Lower leg skin (tissue), 3 donors: Measurements from ENCODE around the gene BICDL2.

ENCODE experiments used
- POLR2A ChIP-seq, 2 donors: fragments of 450-650 bp; IDR thresholded peaks; one replicate each; pipeline ENCODE4 v1.6.1; 2016 to 2017; ENCODE audit warnings: antibody characterized with exemption in 2 of 2, mild to moderate bottlenecking in 1 of 2, moderate library complexity in 1 of 2
- TF ChIP-seq, protein P1 (sequence below), 3 donors: fragments of 450-650 bp; IDR thresholded peaks; one replicate each; pipeline ENCODE4 v1.5.1; 2016; ENCODE audit warnings: antibody characterized with exemption in 3 of 3, mild to moderate bottlenecking in 3 of 3, moderate library complexity in 2 of 3

- TF ChIP-seq, protein P1, sequence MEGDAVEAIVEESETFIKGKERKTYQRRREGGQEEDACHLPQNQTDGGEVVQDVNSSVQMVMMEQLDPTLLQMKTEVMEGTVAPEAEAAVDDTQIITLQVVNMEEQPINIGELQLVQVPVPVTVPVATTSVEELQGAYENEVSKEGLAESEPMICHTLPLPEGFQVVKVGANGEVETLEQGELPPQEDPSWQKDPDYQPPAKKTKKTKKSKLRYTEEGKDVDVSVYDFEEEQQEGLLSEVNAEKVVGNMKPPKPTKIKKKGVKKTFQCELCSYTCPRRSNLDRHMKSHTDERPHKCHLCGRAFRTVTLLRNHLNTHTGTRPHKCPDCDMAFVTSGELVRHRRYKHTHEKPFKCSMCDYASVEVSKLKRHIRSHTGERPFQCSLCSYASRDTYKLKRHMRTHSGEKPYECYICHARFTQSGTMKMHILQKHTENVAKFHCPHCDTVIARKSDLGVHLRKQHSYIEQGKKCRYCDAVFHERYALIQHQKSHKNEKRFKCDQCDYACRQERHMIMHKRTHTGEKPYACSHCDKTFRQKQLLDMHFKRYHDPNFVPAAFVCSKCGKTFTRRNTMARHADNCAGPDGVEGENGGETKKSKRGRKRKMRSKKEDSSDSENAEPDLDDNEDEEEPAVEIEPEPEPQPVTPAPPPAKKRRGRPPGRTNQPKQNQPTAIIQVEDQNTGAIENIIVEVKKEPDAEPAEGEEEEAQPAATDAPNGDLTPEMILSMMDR (IDR thresholded peaks at IDR 0.05): no peak
- TF ChIP-seq POLR2A (IDR thresholded peaks at IDR 0.05): no peak
Observed at GRCh38 chr16:3001316-3001715, 35.4 kb downstream of the BICDL2 start.
